Gastroesophageal sphincter (tissue), 4 donors: Measurements from ENCODE around the gene TM9SF4. TPM values are rescaled to one million over a fixed set of nuclear protein-coding genes. Genes with fewer than 3 reads are reported as not detected.

ENCODE experiments used
- ATAC-seq: fragments of 150-250 bp; one replicate; pipeline ENCODE4 v1.9.1; 2016; ENCODE audit warnings: mild to moderate bottlenecking, moderate library complexity
- H3K27ac ChIP-seq, 4 donors: fragments of 200-600 bp; sonication (generic) in 3 of 4; 1 replicate in 3 of 4; 2 replicates in 1 of 4; pipeline ENCODE4 v1.5.1; 2016 to 2019
- H3K27me3 ChIP-seq: fragments of 200-600 bp; sonication (generic); one replicate; pipeline ENCODE4 v1.5.1; 2019
- H3K36me3 ChIP-seq, 2 donors: fragments of 200-600 bp; sonication (generic); one replicate each; pipeline ENCODE4 v1.5.1; 2019; ENCODE audit warnings: control low read depth in 1 of 2
- H3K4me1 ChIP-seq, 3 donors: fragments of 200-600 bp; sonication (generic); 1 replicate in 2 of 3; 2 replicates in 1 of 3; pipeline ENCODE4 v1.5.1; 2016 to 2019; ENCODE audit warnings: control low read depth in 2 of 3
- H3K4me3 ChIP-seq, 2 donors: fragments of 200-600 bp; sonication (generic); one replicate each; pipeline ENCODE4 v1.5.1; 2019; ENCODE audit warnings: mild to moderate bottlenecking in 1 of 2, moderate library complexity in 1 of 2
- H3K9me3 ChIP-seq, 3 donors: fragments of 200-600 bp; sonication (generic); one replicate each; pipeline ENCODE4 v1.5.1; 2017 to 2019; ENCODE audit warnings: control low read depth in 2 of 3
- EP300 ChIP-seq: sonication (generic); formaldehyde crosslinking; IDR thresholded peaks from one replicate; pipeline ENCODE4 v1.6.1; 2017; ENCODE audit warnings: antibody characterized with exemption, mild to moderate bottlenecking
- POLR2A ChIP-seq, 2 donors: fragments of 450-650 bp; IDR thresholded peaks; one replicate each; pipeline ENCODE4 v1.6.1; 2017; ENCODE audit warnings: antibody characterized with exemption in 2 of 2, mild to moderate bottlenecking in 2 of 2, moderate library complexity in 1 of 2
- POLR2AphosphoS5 ChIP-seq: sonication (generic); formaldehyde crosslinking; IDR thresholded peaks from one replicate; pipeline ENCODE4 v1.6.1; 2017; ENCODE audit warnings: antibody characterized with exemption
- WGBS, 2 donors: methylation state at CpG; one replicate each; pipeline ENCODE4 v1.1.5; 2018; ENCODE audit warnings: low coverage in 1 of 2; 5-methylcytosine and 5-hydroxymethylcytosine counted together
- total RNA-seq, 4 donors: library from RNA; depleted of rRNA; stranded (reverse); fragments of >200 nt; gene quantifications; one replicate each; pipeline ENCODE4 v1.1.0, GENCODE V29; 2016
- TF ChIP-seq, protein P1 (sequence below), 4 experiments: fragments of 200-600 bp in 2 of 4; fragments of 450-650 bp in 2 of 4; sonication (generic) in 1 of 4; IDR thresholded peaks; one replicate each; pipeline ENCODE4 v1.5.1; 2017 to 2019; ENCODE audit warnings: antibody characterized with exemption in 4 of 4, mild to moderate bottlenecking in 2 of 4, moderate library complexity in 2 of 4

TM9SF4 gene
- total RNA-seq, 4 donors from 2014 or later = 20.7 to 32.6 (median 22.9) TPM

DNA sequence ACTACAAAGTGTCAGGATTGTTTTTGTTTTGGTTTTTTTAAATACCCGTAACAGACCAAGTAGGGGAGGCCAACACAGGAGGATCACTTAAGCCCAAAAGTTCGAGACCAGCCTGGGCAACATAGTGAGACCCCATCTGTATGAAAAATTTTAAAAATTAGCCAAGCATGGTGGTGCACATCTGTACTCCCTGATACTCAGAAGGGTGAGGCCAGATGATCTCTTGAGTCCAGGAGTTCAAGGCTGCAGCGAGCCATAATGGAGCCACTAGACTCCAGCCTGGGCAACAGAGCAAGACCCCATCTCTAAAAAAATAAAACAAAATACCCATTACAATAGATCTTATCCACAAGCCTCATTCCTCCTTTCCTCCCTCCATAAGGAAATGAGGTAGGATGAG lies 28.7 kb upstream of the TM9SF4 start:
- WGBS, 2 donors = 64% methylated on average over 3 of the region's 3 CpGs; no CpG with 5 or more reads in 1 of the 2 donors
- ATAC-seq = no peak
- H3K4me1 ChIP-seq = no peaks in the 10 kb centered on the region
- no peaks in the 10 kb centered on the region for H3K36me3 ChIP-seq
- H3K9me3 ChIP-seq = no peaks in the 10 kb centered on the region
- H3K27me3 ChIP-seq = peaks cover 54% of the 10 kb centered on the region
- H3K27ac ChIP-seq = no peak overlapping the region
- no peak overlapping the region for H3K4me3 ChIP-seq
- TF ChIP-seq, protein P1, sequence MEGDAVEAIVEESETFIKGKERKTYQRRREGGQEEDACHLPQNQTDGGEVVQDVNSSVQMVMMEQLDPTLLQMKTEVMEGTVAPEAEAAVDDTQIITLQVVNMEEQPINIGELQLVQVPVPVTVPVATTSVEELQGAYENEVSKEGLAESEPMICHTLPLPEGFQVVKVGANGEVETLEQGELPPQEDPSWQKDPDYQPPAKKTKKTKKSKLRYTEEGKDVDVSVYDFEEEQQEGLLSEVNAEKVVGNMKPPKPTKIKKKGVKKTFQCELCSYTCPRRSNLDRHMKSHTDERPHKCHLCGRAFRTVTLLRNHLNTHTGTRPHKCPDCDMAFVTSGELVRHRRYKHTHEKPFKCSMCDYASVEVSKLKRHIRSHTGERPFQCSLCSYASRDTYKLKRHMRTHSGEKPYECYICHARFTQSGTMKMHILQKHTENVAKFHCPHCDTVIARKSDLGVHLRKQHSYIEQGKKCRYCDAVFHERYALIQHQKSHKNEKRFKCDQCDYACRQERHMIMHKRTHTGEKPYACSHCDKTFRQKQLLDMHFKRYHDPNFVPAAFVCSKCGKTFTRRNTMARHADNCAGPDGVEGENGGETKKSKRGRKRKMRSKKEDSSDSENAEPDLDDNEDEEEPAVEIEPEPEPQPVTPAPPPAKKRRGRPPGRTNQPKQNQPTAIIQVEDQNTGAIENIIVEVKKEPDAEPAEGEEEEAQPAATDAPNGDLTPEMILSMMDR (IDR thresholded peaks at IDR 0.05) = no peak
- TF ChIP-seq POLR2A (IDR thresholded peaks at IDR 0.05) (no peak), POLR2AphosphoS5 (no peak), EP300 (no peak)

DNA sequence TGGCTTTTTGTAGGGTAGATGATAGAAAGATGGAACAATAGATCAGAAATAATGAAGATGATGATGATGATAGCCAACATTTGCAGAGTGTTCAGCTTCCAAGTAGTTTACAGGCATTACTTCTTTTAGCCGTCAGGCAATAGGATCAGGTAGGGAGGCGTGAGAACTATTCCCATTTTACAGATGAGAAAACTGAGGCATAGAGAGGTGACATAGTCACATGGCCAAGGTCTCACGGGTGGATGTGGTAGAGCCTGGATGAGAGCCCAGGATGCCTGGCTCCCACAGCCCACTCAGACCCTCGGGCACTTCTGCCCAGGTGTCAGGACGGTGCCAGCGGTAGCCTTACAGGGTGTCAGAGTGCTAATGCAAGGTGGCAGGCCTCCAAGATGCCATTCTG lies 26.0 kb upstream of the TM9SF4 start:
- Histone ChIP-seq H3K27ac (no peak overlapping the region), H3K9me3 (no peaks in the 10 kb centered on the region), H3K4me1 (no peaks in the 10 kb centered on the region), H3K36me3 (no peaks in the 10 kb centered on the region), H3K4me3 (no peak overlapping the region), H3K27me3 (peaks cover 39% of the 10 kb centered on the region)
- WGBS, 2 donors = 71% methylated on average over 3 of the region's 6 CpGs; no CpG with 5 or more reads in 1 of the 2 donors
- TF ChIP-seq, protein P1 (IDR thresholded peaks at IDR 0.05) = no peak
- no peak for TF ChIP-seq POLR2AphosphoS5
- TF ChIP-seq EP300 = no peak
- no peak for TF ChIP-seq POLR2A (IDR thresholded peaks at IDR 0.05)
- ATAC-seq = no peak

DNA sequence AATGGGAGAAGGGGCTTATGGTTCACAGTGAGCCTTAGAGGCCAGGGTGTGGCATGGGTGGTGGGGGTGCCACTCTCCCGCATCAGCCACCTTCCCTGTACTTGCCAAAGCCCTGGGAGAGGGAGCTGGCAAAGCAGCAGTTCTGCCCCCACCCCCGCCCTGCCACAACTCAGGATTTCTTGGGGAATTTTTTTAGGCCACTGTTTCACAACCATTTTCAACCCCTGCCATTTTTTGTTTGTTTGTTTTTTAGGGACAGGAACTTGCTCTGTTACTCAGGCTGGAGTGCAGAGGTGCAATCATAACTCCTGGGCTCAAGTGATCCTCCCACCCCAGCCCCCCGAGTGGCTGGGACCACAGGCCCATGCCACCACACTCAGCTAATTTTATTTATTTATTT lies 22.4 kb upstream of the TM9SF4 start:
- H3K27ac ChIP-seq = no peak overlapping the region
- ATAC-seq = no peak
- no peaks in the 10 kb centered on the region for H3K9me3 ChIP-seq
- peaks cover 18% of the 10 kb centered on the region for H3K27me3 ChIP-seq
- no peak overlapping the region for H3K4me3 ChIP-seq
- TF ChIP-seq POLR2A (IDR thresholded peaks at IDR 0.05) (no peak), POLR2AphosphoS5 (no peak), EP300 (no peak)
- TF ChIP-seq, protein P1 (IDR thresholded peaks at IDR 0.05) = no peak
- no peaks in the 10 kb centered on the region for H3K36me3 ChIP-seq
- 60 to 80% methylated on average over 1 to 2 of the region's 3 CpGs for WGBS, 2 donors
- peaks cover 0 to 6% (median 0%) of the 10 kb centered on the region in 3 donors for H3K4me1 ChIP-seq

DNA sequence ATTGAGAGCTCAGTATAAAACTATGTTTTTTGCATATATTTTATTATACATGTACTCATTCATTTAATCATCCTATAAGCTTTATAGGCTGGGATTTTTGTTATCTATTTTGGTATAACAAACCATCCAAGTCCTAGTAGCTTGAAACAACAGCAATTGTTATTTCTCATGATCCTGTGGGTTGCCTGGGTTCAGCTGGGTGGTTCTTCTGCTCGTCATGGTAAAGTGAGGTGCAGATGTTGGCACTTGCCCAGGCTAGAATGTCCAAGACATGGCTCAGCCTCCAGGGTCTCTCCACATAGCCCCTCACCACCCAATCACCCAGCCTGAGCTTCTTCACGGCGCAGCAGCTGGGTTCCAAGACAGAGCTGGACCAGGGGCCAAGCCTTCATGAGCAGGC lies 20.8 kb upstream of the TM9SF4 start:
- Histone ChIP-seq H3K4me3 (no peak overlapping the region), H3K4me1 (peaks cover 0 to 7% (median 0%) of the 10 kb centered on the region in 3 donors), H3K9me3 (no peaks in the 10 kb centered on the region), H3K36me3 (no peaks in the 10 kb centered on the region), H3K27me3 (peaks cover 6% of the 10 kb centered on the region), H3K27ac (no peak overlapping the region)
- no peak for ATAC-seq
- TF ChIP-seq POLR2AphosphoS5 = no peak
- no peak for TF ChIP-seq POLR2A (IDR thresholded peaks at IDR 0.05)
- TF ChIP-seq, protein P1 (IDR thresholded peaks at IDR 0.05) = no peak
- no peak for TF ChIP-seq EP300
- 80% methylated on average over 1 of the region's 3 CpGs; no CpG with 5 or more reads in 1 of the 2 donors for WGBS, 2 donors

DNA sequence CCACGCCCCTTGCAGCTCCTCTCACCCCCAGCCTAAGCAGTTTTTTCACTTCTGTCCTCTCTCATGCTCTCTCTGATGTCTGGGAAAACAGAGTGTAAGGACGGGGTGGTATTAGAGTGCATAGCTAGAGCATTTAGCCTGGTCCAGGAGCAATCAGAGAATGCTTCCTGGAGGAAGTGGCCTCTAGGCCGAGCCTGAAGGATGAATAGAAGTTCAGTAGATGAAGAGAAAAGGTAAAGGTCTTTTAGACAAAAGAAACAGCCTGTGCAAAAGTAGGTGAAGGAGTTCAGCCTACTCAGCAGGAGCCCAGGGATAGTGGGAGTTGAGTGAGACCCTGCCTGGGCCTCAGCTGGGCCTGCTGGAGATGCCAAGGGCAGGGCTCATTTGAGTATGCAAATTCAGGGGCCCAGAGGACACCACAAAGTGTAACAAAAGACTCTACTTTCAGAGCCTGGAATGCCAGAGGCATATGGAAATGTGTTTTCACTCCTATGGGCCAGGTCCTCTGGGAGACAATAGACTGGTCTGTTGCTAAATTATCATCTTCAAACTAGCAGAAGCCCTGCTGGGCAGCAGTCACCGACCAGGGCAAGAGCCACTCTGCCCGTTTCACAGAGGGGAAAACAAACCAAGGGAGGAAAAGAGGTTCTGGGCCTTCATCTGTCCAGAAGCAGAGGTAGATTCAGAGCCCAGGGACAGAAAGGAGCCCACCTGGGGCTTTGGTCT lies 19.7 kb upstream of the TM9SF4 start:
- H3K4me1 ChIP-seq = peaks cover 0 to 7% (median 0%) of the 10 kb centered on the region in 3 donors
- TF ChIP-seq EP300 (no peak), POLR2A (IDR thresholded peaks at IDR 0.05) (no peak), POLR2AphosphoS5 (no peak)
- TF ChIP-seq, protein P1 (IDR thresholded peaks at IDR 0.05) = no peak
- no peak overlapping the region for H3K4me3 ChIP-seq
- no peaks in the 10 kb centered on the region for H3K36me3 ChIP-seq
- 51 to 55% methylated on average over 3 to 5 of the region's 5 CpGs for whole genome bisulfite sequencing, 2 donors
- H3K9me3 ChIP-seq = no peaks in the 10 kb centered on the region
- no peak overlapping the region for H3K27ac ChIP-seq
- ATAC-seq = no peak
- peaks cover 11% of the 10 kb centered on the region for H3K27me3 ChIP-seq
